Fibroblast of upper back skin (primary cell): ENCODE data around the gene ADAT3.
"Not testable (repeated sequence)": the region's sequence is repeated elsewhere in the genome, so short reads cannot be mapped to it uniquely, and the experiment has no call there.

Experiments used
- DNase-seq: peaks from one replicate; pipeline ENCODE4 v3.0.0-alpha.2; 2013

Gene ADAT3

DNA sequence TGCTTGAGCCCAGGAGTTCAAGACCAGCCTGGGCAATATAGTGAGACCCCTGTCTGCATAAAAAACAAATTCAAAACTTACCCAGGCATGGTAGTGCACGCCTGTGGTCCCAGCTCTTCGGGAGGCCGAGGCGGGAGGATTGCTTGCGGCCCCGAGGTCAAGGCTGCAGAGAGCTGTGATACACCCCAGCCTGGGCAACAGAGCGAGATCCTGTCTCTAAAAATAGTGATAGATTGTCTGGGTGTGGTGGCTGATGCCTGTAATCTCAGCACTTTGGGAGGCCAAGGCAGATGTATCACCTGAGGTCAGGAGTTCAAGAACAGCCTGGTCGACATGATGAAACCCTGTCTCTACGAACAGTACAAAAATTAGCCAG lies 37.9 kb upstream of the ADAT3 start:
- no peak for DNase-seq

DNA sequence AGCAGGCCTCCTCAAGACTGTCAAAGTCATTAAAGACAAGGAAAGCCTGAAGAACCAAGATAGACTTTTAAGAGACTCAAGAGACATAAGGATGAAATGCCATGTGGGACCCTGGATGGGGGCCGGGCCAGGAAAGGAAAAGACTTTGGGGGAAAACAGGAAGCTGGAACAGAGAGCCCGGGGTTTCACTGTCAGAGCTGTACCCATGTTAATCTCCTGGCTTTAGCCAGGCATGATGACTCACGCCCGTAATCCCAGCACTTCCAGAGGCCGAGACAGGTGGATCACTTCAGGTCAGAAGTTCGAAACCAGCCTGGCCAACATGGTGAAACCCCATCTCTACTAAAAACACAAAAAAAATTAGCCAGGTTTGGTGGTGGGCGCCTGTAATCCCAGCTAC lies 36.2 kb upstream of the ADAT3 start:
- DNase-seq = no peak

- no peak for DNase-seq
Measured at GRCh38 chr19:1871140-1871597, 34.0 kb upstream of the ADAT3 start.

DNA sequence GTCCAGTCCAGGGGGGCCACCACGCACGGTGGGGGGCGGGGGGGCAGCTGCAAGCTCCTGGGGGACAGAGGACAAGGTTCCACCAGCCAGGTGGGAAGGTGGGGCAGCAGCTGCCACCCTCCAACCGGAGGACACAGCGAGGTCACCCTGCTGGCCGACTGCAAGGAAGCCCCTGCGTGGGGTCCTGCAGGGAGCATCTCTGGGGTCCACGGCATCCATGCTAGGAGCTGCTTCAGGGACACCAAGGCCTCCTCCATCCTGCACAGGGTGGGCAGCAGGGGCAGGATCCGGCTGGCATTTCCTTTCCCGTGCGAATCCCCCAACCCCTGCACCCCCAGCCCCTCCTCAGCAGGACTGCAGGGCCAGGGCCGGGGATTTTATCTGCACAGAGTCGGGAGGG lies 33.6 kb upstream of the ADAT3 start:
- DNase-seq = no peak

DNA sequence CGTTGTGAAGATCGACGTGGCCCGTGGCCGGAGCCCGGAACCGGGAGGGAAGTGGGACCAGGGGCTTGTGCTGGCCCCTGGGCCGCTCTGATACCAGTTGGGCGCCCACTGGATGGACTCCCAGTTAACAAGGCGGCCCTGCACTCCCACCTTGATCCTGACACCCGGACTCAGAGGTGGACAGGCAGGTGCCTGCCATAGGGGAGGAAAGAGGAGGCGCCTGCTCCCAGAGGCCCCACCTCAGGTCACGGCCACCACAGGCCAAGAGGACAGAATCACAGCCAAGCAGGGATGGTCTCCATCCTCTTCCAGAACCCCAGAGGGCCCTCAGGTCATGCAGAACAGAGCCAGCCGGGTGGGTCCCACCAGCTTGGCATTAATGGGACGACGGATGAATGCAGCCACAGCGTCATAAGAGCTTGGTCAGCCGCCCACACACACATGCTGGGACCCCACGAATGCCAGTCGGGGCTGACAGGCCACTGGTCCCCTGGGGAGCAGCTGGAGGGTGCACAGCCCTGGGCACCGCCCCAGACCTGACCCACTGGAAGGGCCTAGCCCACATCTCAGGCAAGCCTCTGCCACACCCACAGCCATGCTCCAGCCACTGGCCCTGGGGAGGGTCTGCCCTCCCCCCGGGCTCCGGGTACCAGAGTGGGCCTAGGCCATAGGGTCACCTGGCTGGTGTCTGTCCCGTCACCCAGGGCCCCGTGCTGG lies 32.2 kb upstream of the ADAT3 start:
- no peak for DNase-seq

- no peak for DNase-seq
Measured at GRCh38 chr19:1873524-1874473, 31.4 kb upstream of the ADAT3 start.

DNA sequence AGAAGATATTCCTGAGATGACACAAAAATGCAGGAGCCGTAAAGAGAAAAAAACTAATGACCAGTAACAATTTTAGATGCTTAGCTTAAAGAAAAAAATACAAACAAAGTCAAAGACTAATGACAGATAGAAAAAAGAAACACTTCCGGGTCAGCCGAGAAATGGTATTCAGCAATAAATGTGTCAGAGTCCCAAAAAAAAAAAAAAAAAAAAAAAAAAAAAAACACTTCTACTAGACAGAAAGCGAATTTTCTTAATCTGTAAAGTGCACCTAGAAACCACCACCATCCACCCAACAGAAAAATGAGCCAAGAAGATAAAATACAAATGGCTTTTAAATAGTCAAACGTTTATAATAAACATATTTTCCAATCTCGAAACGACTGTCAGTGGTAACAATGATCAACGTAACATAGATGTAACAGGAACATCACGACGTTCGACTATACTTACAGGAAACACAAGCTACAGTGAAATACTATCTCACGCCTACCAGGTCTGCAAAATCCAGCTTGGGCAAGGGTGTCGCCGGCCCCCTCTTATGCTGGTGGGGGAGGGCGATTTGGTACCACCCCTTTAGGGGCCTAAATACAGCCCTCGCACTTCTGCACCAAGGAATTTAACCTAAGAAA lies 30.5 kb upstream of the ADAT3 start:
- DNase-seq = no peak

DNA sequence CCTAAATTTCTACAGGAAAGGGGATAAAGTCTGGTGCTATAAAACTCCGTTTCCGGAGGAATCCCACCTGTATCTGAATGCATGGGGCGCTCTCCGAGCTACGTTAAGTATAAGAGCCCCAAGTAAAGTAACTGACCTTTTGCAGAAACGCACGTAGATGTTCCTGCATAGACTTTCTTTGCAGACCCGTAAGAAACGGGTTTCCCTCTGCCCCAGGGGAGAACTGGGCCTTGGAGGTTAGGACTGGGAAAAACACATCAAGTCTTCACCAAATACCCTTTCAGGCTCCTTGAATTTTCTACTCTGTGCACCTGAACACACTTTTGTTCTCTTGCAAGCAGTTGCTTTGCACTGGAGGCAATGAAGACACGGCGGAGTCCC lies 29.9 kb upstream of the ADAT3 start:
- DNase-seq = not testable (repeated sequence)

DNA sequence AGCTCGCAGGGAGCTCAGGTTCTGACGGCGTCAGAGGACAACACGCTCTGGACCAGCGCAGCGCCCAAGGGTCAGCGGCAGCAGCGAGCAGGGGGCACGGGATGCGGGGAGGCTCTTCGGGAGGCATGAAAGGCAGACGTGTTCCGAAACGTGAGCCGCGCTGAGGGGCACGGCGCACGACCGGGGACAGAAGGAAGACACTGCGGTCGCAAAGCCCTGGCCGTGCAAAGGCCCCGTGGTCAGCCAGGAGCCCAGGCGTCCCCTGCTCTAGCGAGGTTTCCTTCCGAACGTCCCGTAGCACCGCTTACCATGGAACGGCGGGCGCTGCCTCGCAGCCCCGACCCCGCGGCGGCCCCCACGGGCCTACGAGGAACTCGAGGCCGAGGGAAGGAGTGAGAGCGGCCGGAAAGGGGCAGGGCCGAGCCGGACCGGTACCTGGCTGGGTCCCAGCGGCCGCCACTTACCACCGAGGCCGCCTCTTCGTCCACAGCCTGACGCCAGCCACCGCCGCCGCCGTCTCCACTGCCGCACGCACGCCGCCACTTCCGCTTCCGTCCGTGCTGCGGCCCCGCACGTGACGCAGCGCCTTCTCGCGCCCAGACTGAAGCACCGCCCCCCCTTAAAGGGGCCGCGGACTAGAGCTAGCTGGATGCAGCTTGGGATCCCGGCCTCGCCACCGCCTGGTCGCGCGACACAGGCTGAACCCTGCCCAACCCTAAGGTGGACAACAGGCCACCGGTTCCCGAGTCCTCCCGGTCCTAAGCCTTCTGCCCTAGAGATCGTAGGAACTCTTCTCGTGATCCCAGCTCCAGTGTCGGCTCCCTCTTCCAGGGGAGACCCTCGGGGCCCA lies 29.3 kb upstream of the ADAT3 start:
- DNase-seq = peak; percentile 85

- DNase-seq = not testable (repeated sequence)
Measured at GRCh38 chr19:1876496-1877279, 28.5 kb upstream of the ADAT3 start.

DNA sequence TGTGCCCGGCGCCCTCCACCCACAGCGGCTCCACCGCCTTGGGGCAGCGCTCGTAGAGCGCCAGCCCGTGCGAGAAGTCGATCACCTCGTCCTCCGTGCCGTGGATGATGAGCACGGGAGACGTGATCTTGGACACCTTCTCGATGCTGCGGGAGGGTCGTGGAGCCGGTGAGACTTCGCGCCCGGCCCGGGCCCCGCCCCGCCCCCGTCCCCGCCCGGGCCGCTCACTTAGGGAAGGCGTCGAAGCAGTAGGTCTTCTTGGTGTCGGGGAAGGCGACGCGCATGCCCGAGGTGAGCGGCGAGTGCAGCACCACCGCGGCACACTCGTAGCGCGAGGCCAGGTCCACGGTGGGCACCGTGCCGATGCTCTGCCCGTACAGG lies 27.9 kb upstream of the ADAT3 start:
- DNase-seq = not testable (repeated sequence)

GRCh38 chr19:1878583-1878982 lies 26.6 kb upstream of the ADAT3 start:
- not testable (repeated sequence) for DNase-seq

DNA sequence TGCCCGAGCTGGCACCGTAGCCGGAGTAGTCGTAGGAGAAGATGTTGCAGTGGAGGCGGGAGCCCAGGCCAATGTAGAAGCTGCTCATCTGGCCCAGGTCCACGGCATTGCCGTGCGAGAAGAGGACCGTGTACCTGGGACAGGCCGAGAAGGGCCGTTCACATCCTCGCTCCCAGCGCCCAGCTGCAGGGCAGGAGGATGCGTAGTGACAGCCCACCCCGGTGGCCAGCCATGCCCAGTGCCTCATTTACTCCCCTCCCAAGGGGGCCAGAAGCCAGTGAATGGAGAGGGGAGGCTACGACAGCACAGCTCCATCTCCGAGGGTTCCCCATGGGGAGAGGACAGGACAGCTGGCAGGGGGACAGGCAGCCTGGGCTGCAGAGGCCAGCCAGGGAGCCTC lies 25.2 kb upstream of the ADAT3 start:
- not testable (repeated sequence) for DNase-seq

DNA sequence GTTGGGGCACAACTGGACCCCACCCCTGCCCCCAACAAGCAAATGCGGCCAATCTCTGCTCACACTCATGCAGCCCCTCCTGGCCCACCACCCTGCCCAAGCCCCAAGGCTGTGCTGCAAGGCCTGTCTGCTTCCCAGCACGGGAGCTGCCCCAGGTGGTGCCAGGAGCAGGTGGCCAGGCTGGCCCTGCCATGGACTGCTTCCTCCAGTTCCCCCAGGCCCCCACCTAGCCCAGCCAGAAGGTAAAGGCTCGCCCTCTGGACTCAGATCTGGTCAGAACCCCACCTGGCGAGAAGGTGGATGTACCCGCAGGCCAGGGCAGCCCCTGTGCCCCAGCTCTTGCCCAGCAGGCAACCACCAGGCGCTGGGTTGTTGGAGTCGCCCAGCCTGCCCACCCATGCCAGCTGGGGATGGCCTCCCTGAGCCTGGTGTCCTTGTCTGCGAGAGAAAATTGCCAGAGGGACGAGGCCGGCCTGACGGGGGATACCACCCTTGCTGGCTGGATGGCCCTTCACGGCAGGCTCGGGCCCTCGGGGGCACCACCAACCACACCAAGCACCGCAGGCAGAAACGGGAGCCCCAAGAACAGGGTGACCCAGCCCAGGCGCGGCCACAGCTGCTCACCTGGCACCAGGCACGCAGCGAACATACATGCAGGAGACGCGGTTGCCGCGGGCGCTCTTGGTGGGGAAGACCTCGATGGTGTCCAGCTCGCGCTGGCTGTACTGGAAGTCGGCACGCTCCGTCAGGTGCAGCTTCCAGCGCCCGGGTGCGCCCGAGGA lies 24.4 kb upstream of the ADAT3 start:
- DNase-seq = no peak

DNA sequence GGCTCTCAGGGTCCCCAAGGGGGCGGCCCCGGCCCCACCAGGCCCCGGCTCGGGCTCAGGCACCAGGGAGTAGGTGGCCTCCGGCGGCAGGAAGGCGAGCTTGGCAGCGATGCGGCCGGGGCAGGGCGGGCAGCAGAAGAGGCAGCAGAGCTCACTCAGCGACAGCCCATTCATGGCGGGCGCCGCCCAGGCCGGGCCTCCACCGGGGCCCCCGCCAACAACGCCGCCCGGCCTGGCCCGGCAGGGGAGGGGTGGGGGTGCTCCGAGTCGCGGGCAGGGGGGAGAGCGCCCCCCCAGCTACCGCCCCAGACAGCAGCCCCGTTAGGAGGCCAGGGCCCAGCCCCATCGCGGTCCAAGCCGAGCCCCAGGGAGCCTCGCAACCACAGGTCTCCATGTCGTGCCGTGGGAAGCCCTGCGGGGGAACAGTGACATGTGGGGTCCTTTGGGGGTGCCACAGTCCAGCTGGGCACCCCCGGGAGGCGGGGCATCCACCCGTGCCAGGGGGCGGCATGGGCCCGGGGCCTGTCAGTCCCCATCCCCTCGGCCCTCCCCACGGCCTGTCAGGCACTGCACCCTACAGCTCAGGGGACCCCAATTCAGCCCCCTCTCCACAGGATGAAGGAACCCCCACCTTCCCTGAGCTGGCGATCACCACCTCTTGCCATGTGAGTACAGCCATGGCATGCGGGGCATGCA lies 23.7 kb upstream of the ADAT3 start:
- not testable (repeated sequence) for DNase-seq

DNA sequence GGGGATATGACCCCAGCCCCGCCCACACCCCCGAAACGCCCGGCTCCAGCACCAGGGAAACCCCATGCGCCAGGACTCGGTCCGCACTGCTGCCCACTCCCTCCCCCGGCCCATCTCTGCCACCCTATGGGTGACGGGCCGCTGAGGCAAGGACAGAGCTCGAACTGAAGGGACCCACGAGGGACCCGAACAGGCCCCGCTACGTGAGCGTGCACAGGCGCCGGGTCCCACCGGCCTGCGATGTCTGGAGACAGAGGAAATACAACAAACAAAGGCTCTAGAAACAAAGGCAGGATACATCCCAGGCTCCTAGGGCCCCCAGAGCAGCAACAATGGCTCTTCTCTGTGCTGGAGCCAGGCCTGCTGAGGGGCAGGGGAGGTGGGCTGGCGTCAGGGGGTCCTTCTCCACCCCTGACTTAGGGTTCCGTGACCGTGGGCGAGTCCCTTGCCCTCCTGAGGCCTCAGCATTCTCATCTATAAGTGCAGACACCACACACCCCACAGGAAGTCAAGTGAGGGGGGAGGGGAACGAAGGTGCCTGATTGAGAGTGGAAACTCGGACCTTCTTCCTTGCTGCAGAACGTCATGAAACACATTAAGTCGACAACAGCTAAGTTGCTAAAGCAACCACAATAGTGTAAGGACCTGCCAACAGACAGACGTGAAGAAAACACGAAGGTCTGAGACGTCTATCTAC lies 23.0 kb upstream of the ADAT3 start:
- no peak for DNase-seq

DNA sequence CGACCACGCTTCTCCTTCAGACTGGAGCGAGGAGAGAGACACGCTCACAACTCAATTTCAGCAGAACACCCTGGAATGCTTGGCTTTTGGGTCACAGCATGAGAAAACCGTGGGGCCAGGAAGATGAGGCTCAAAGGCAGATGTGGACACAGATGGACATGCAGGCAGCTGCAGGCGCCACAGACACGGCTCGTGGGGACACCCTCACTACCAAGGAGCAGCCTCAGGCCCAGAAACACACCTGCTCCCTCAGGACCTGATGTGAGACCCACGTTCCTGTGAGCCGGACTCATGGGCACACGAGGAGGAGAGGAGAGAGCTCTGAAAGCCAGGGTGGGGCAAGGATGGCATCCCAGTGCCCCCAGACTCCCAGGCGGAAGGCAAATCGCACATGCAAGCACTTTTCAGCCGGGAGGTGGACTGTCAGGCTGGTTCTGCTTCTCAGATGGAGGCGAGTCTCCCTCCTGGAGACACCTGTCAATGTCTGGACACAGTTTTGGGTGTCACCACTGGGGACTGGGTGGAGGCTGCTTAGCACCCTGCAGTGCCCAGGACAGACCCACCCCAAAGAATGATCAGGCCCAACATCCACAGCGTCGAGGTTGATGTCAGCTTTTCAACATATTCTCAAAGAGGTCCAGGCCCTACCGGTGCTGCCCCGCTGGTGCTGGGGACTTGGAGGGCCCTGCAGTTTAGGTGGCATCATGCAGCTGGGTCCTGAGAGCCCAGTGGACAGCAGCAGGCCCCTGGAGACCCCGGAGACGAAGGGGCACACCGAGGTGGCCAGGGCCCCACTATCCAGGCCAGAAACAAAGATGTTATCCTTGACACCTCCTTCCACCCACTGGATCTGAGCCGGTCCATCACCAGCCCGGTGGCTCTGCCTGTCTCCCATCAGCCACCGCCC lies 22.2 kb upstream of the ADAT3 start:
- no peak for DNase-seq

DNA sequence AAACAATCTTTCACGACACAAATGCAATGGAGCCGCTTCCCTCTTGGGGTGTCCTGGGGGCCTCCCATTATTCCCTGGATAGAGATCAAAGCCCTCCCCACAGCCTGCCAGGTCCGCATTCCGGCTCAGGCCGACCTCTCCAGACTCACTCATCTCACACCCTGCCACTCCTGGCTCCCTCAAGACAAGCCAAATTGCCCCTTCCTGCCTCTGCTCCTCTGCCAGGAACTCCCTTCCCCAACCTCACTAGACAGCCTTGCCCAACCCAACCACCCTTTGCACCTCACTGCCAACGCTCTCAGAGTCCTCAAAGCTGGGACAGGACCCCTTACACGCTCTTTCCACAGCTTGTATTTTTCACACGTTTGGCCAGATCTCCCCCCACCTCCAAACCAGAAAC lies 21.4 kb upstream of the ADAT3 start:
- DNase-seq = no peak

GRCh38 chr19:1884291-1884718 lies 20.9 kb upstream of the ADAT3 start:
- no peak for DNase-seq
